ENCODE results near the gene RGS13.

Gene RGS13

GRCh38 chr1:192610112-192610889 is 25.6 kb upstream of the RGS13 start:
- H2BK120ac ChIP-seq (ENCODE audit: insufficient read depth, low read length, poor library complexity): no peak overlapping the region
- H3K4me1 ChIP-seq (ENCODE audit: control insufficient read depth in 1 of 2, insufficient read depth in 2 of 2, low read length in 2 of 2): no peaks in the 10 kb centered on the region
- no peak overlapping the region for H3K4me2 ChIP-seq (ENCODE audit: low read length)
- no peak overlapping the region for H4K8ac ChIP-seq (ENCODE audit: low read depth, low read length)
- H3K36me3 ChIP-seq (ENCODE audit: control insufficient read depth in 1 of 2, insufficient read depth in 2 of 2, low read length in 2 of 2): no peaks in the 10 kb centered on the region
- no peak overlapping the region for H2AFZ ChIP-seq (ENCODE audit: insufficient read depth, low read length, poor library complexity)
- no peak overlapping the region for H3K4me3 ChIP-seq (ENCODE audit: low read depth, low read length)
- H3K23ac ChIP-seq (ENCODE audit: low read length): no peak overlapping the region
- no peak overlapping the region for H3K14ac ChIP-seq (ENCODE audit: low read length)
- no peak overlapping the region for H2BK12ac ChIP-seq (ENCODE audit: low read length)
- no peak overlapping the region for H3K9ac ChIP-seq (ENCODE audit: low read length)
- peak in 1 of 2 donors; percentile 57 for DNase-seq
- H3K18ac ChIP-seq (ENCODE audit: low read length): no peak overlapping the region
- H3K27me3 ChIP-seq (ENCODE audit: insufficient read depth, low read length): no peaks in the 10 kb centered on the region
- H3K4ac ChIP-seq (ENCODE audit: low read depth, low read length): no peak overlapping the region
- no peak overlapping the region for H2BK5ac ChIP-seq (ENCODE audit: low read depth, low read length, poor library complexity)
- no peaks in the 10 kb centered on the region for H3K79me1 ChIP-seq (ENCODE audit: low read length)
- no peaks in the 10 kb centered on the region for H3K79me2 ChIP-seq (ENCODE audit: control insufficient read depth, insufficient read depth, low read length, poor library complexity)
- no peaks in the 10 kb centered on the region for H3K9me3 ChIP-seq (ENCODE audit: insufficient read depth, low read depth, low read length)
- WGBS (ENCODE audit: extremely low coverage, insufficient coverage, insufficient read length): no CpG with 5 or more reads among the region's 3 CpGs
- H3K27ac ChIP-seq (ENCODE audit: low read depth, low read length): no peak overlapping the region
- no peak overlapping the region for H4K12ac ChIP-seq (ENCODE audit: low read depth, low read length)
- H4K91ac ChIP-seq (ENCODE audit: low read depth, low read length): no peak overlapping the region
- no peak overlapping the region for H2AK5ac ChIP-seq (ENCODE audit: low read length)

DNA sequence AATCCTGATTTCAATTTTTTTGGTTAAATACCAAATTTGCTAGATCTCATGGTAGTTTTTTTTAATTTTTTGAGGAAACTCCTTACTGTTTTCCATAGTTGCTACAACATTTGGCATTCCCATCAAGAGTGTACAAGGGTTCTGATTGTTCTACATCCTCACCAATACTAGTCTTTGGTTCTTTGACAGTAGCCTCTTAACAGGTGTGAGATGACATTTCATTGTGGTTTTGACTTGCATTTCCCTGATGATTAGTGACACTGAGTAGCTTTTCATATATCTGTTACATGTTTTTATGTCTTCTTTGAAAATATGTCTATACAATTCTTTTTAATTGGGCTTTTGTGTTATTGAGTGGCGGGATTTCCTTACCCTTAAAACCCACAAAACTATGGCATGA is 20.9 kb upstream of the RGS13 start:
- Histone ChIP-seq H3K36me3 (ENCODE audit: control insufficient read depth in 1 of 2, insufficient read depth in 2 of 2, low read length in 2 of 2) (no peaks in the 10 kb centered on the region), H3K14ac (ENCODE audit: low read length) (no peak overlapping the region), H3K18ac (ENCODE audit: low read length) (no peak overlapping the region), H4K12ac (ENCODE audit: low read depth, low read length) (no peak overlapping the region), H2AFZ (ENCODE audit: insufficient read depth, low read length, poor library complexity) (no peak overlapping the region), H3K4me1 (ENCODE audit: control insufficient read depth in 1 of 2, insufficient read depth in 2 of 2, low read length in 2 of 2) (no peaks in the 10 kb centered on the region), H3K4me3 (ENCODE audit: low read depth, low read length) (no peak overlapping the region), H4K91ac (ENCODE audit: low read depth, low read length) (no peak overlapping the region), H3K9ac (ENCODE audit: low read length) (no peak overlapping the region), H3K79me2 (ENCODE audit: control insufficient read depth, insufficient read depth, low read length, poor library complexity) (no peaks in the 10 kb centered on the region), H3K27ac (ENCODE audit: low read depth, low read length) (no peak overlapping the region), H3K79me1 (ENCODE audit: low read length) (no peaks in the 10 kb centered on the region), H3K9me3 (ENCODE audit: insufficient read depth, low read depth, low read length) (no peaks in the 10 kb centered on the region), H2BK12ac (ENCODE audit: low read length) (no peak overlapping the region), H4K8ac (ENCODE audit: low read depth, low read length) (no peak overlapping the region), H3K23ac (ENCODE audit: low read length) (no peak overlapping the region), H2BK5ac (ENCODE audit: low read depth, low read length, poor library complexity) (no peak overlapping the region), H3K4me2 (ENCODE audit: low read length) (no peak overlapping the region), H2AK5ac (ENCODE audit: low read length) (no peak overlapping the region), H3K27me3 (ENCODE audit: insufficient read depth, low read length) (no peaks in the 10 kb centered on the region), H2BK120ac (ENCODE audit: insufficient read depth, low read length, poor library complexity) (no peak overlapping the region), H3K4ac (ENCODE audit: low read depth, low read length) (no peak overlapping the region)
- DNase-seq: no peak
- WGBS (ENCODE audit: extremely low coverage, insufficient coverage, insufficient read length): no CpG with 5 or more reads among the region's 1 CpG

DNA sequence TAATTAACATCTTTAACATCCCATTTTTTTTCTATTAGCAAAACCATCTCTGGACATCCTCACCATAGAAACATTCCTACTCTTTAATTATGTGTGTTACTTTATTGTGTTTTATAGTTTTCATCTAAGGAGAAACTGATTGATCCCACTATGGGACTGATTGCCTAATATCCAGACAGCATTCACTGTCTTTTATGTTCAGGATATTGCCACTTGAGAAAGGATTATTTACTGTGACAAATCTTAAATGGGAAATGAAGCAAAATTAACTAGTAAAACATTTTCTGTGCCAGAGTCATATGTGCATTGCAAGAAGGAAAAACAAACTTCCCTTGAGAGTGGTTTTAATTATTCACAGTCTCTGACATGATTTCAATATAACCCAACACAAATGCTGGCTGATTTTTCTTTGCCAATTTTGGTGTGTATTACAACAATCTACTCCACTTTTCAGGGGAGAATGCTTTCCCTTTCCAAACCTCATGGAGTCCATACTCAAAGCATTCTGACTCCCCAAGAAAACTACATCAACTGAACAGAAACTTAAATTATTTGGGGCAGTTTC is 15.8 kb upstream of the RGS13 start:
- Histone ChIP-seq H3K79me2 (ENCODE audit: control insufficient read depth, insufficient read depth, low read length, poor library complexity) (no peaks in the 10 kb centered on the region), H4K91ac (ENCODE audit: low read depth, low read length) (no peak overlapping the region), H3K79me1 (ENCODE audit: low read length) (no peaks in the 10 kb centered on the region), H3K27me3 (ENCODE audit: insufficient read depth, low read length) (no peaks in the 10 kb centered on the region), H2AK5ac (ENCODE audit: low read length) (no peak overlapping the region), H3K14ac (ENCODE audit: low read length) (no peak overlapping the region), H3K18ac (ENCODE audit: low read length) (no peak overlapping the region), H2BK5ac (ENCODE audit: low read depth, low read length, poor library complexity) (no peak overlapping the region), H4K8ac (ENCODE audit: low read depth, low read length) (no peak overlapping the region), H3K4ac (ENCODE audit: low read depth, low read length) (no peak overlapping the region), H3K4me1 (ENCODE audit: control insufficient read depth in 1 of 2, insufficient read depth in 2 of 2, low read length in 2 of 2) (no peaks in the 10 kb centered on the region), H3K9ac (ENCODE audit: low read length) (no peak overlapping the region), H2AFZ (ENCODE audit: insufficient read depth, low read length, poor library complexity) (no peak overlapping the region), H3K4me3 (ENCODE audit: low read depth, low read length) (no peak overlapping the region), H2BK12ac (ENCODE audit: low read length) (no peak overlapping the region), H3K27ac (ENCODE audit: low read depth, low read length) (no peak overlapping the region), H3K36me3 (ENCODE audit: control insufficient read depth in 1 of 2, insufficient read depth in 2 of 2, low read length in 2 of 2) (no peaks in the 10 kb centered on the region), H4K12ac (ENCODE audit: low read depth, low read length) (no peak overlapping the region), H2BK120ac (ENCODE audit: insufficient read depth, low read length, poor library complexity) (no peak overlapping the region), H3K9me3 (ENCODE audit: insufficient read depth, low read depth, low read length) (no peaks in the 10 kb centered on the region), H3K4me2 (ENCODE audit: low read length) (no peak overlapping the region), H3K23ac (ENCODE audit: low read length) (no peak overlapping the region)
- no peak for DNase-seq

GRCh38 chr1:192626366-192627179 is 9.4 kb upstream of the RGS13 start:
- no peak overlapping the region for H2BK12ac ChIP-seq (ENCODE audit: low read length)
- no peak overlapping the region for H3K18ac ChIP-seq (ENCODE audit: low read length)
- no peaks in the 10 kb centered on the region for H3K27me3 ChIP-seq (ENCODE audit: insufficient read depth, low read length)
- H3K79me2 ChIP-seq (ENCODE audit: control insufficient read depth, insufficient read depth, low read length, poor library complexity): no peaks in the 10 kb centered on the region
- H3K36me3 ChIP-seq (ENCODE audit: control insufficient read depth in 1 of 2, insufficient read depth in 2 of 2, low read length in 2 of 2): no peaks in the 10 kb centered on the region
- no peak overlapping the region for H2BK120ac ChIP-seq (ENCODE audit: insufficient read depth, low read length, poor library complexity)
- no peaks in the 10 kb centered on the region for H3K79me1 ChIP-seq (ENCODE audit: low read length)
- peaks cover 0 to 2% of the 10 kb centered on the region in 2 experiments for H3K4me1 ChIP-seq (ENCODE audit: control insufficient read depth in 1 of 2, insufficient read depth in 2 of 2, low read length in 2 of 2)
- H3K14ac ChIP-seq (ENCODE audit: low read length): no peak overlapping the region
- no peak overlapping the region for H2BK5ac ChIP-seq (ENCODE audit: low read depth, low read length, poor library complexity)
- H3K27ac ChIP-seq (ENCODE audit: low read depth, low read length): no peak overlapping the region
- H3K4me3 ChIP-seq (ENCODE audit: low read depth, low read length): no peak overlapping the region
- peak in 1 of 2 donors; percentile 37 for DNase-seq
- no peak overlapping the region for H4K8ac ChIP-seq (ENCODE audit: low read depth, low read length)
- no peak overlapping the region for H3K4ac ChIP-seq (ENCODE audit: low read depth, low read length)
- H3K4me2 ChIP-seq (ENCODE audit: low read length): no peak overlapping the region
- no peak overlapping the region for H2AK5ac ChIP-seq (ENCODE audit: low read length)
- H3K9ac ChIP-seq (ENCODE audit: low read length): no peak overlapping the region
- no peak overlapping the region for H2AFZ ChIP-seq (ENCODE audit: insufficient read depth, low read length, poor library complexity)
- H4K91ac ChIP-seq (ENCODE audit: low read depth, low read length): no peak overlapping the region
- no peak overlapping the region for H3K23ac ChIP-seq (ENCODE audit: low read length)
- no CpG with 5 or more reads among the region's 3 CpGs for WGBS (ENCODE audit: extremely low coverage, insufficient coverage, insufficient read length)
- H4K12ac ChIP-seq (ENCODE audit: low read depth, low read length): no peak overlapping the region
- no peaks in the 10 kb centered on the region for H3K9me3 ChIP-seq (ENCODE audit: insufficient read depth, low read depth, low read length)
